KBM-7 (cell line): ENCODE data around the gene ADNP2.
A peak's percentile ranks its signal among the peaks of the same experiment; 100 is the strongest.

Experiments
- DNase-seq: peaks from one replicate; pipeline ENCODE4 v3.0.0-alpha.2; 2015
- in situ Hi-C: fragments of 300-500 bp; cut with MboI; formaldehyde crosslinking; loops from 2 replicates; pipeline ENCODE4 v1.14.3; 2020; ENCODE audit warnings: low sequenced_read_pairs, low pct_unique_long_range_greater_than_20kb, mixed read lengths

ADNP2 gene

GRCh38 chr18:80105369-80106167 lies 3.5 kb upstream of the ADNP2 start:
- no peak for DNase-seq
- in situ Hi-C loops = no loop called here

- DNase-seq = no peak
- in situ Hi-C loops = no loop called here
Observed at GRCh38 chr18:80106482-80107051, 2.5 kb upstream of the ADNP2 start.

DNA sequence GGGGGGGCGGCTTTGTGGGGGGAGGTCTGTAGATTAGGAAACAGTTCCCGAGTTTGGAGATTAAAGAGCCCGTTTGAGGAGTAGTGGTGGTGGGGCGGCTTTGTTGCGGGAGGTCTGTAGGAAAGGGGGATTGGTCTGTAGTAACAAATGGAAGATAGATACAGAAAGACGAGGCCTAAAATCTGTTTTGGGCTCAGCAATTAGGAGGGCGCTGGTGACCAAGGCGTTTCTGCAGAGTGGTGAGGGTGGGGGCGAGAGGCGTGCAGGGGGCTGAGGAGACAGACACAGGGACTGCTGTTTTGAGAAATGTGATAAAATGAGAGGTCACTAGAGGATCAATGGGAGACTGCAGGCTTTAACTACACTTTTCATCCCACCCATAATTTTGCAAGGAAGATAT lies 1.6 kb upstream of the ADNP2 start:
- in situ Hi-C loops = no loop called here

DNA sequence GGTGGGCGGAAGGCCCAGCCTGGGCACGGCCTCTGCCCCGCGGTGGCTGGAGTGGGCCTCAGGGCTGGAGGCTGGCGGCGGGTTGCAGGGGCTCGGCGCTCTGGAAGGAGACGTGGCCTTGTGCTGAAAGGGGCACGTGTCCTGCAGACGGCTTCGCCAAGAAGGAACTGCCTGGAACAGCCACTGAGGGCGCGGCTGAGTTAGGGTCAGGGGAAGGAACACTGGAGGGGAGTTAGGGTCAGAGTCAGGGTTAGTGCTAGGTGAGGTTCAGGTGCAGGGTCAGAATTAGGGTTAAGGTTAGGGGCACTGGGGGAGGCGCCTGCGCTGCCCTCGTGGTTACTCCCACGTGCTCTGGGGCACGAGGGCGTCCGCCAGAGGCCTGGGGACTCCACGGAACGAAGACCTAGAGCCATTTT lies 933 bp upstream of the ADNP2 start:
- in situ Hi-C loops = no loop called here
- DNase-seq = no peak

More for the DNA sequence above, 1.6 kb upstream of the ADNP2 start:
- no peak for DNase-seq

GRCh38 chr18:80109676-80110078 lies 615 bp downstream of the ADNP2 start:
- in situ Hi-C loops = no loop called here
- peak; percentile 39 for DNase-seq

- peak; percentile 19 for DNase-seq
- in situ Hi-C loops = no loop called here
Observed at GRCh38 chr18:80112624-80113248, 3.7 kb downstream of the ADNP2 start.

DNA sequence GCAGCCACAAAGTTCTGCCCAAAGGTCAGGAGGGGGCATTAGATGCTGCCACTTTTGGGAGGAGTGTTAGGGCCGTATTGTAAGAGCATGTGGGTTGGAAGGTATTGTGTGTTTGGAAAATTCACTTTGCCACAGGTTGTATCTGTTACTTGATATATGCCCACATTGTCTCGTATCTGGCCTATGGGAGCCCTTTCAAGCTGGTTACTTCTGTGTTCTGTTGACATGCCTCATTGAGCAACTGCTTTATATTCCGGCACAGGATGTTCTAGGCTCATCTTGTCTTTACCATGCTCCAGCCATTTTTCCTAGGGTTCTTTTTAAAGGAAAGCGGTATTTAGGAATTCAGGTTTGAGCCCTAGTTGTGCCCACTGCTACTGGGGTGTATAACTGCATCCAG lies 6.0 kb downstream of the ADNP2 start:
- no peak for DNase-seq
- in situ Hi-C loops = no loop called here

GRCh38 chr18:80119111-80119510 lies 10.0 kb downstream of the ADNP2 start:
- in situ Hi-C loops = no loop called here
- DNase-seq = no peak

GRCh38 chr18:80120932-80121331 lies 11.9 kb downstream of the ADNP2 start:
- in situ Hi-C loops = no loop called here
- no peak for DNase-seq

- in situ Hi-C loops = no loop called here
- DNase-seq = no peak
Observed at GRCh38 chr18:80124131-80124530, 15.1 kb downstream of the ADNP2 start.

DNA sequence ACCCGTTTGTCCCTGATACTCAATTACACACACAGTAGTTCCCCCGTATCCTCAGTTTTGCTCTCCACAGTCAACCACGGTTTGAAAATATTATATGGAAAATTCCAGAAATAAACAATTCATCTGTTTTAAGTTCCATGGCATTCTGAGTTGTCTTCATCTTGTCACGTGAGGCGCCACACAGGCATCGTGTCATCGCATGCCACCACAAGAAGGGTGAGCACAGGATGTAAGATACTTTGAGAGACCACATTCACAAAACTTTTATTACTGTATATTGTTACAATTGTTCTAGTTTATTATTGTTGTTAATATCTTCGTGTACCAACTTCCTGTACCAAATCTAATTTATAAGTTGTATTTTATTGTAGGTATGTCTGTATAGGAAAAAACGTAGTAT lies 17.7 kb downstream of the ADNP2 start:
- no peak for DNase-seq
- in situ Hi-C loops = no loop called here

DNA sequence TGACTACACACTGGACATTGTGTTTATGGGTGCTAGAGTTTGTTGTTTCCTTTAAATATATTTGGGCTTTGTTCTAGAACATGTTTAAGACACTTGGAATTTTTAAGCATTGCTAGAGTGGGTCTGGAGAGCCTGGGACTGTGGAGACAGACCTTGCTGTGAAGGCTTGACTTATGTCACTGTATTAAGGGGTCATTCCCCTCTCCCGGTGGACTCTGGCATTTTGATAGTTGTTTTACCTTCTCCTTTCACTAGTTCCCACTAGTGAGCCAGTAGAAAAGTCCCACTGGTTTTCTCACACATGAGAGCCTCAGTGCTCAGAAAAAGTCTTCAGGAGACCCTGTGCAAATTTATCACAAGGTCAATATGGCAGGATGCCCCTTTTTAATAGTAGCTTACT lies 18.6 kb downstream of the ADNP2 start:
- no peak for DNase-seq
- in situ Hi-C loops = no loop called here

DNA sequence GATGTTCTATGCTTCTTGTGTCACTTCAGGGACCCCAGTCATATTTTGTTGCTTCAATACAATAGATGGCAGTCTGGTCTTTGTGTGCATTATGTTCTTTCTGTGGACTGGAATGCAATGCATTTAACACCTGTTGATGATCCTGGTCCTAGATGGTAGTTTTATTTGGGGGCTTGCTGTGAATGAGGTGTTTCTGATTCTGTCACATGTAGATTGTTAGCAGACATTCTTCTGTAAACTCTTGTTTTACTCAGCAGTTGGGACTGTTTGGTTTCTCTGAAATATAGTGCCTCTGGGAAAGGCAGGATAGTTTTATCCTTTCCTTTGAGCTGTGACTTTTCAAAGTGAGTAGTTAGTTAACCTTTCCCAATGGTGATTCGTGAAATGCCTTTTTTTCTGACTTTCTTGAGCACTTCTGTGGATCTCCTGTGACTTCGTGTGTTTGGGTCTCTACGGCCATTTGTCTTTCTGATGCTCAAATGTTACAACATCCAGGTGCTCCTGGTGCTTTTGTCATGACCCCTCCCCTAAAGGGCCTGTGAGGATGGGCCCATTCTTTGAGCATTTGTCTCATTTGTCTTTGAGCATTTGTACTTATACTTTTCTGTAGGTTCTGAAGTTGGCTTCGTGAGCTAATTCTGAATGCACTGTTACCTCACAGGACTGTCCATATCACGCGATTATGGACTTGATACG lies 20.8 kb downstream of the ADNP2 start:
- in situ Hi-C loops = no loop called here
- no peak for DNase-seq

- in situ Hi-C loops = no loop called here
- no peak for DNase-seq
Observed at GRCh38 chr18:80130555-80130954, 21.5 kb downstream of the ADNP2 start.

DNA sequence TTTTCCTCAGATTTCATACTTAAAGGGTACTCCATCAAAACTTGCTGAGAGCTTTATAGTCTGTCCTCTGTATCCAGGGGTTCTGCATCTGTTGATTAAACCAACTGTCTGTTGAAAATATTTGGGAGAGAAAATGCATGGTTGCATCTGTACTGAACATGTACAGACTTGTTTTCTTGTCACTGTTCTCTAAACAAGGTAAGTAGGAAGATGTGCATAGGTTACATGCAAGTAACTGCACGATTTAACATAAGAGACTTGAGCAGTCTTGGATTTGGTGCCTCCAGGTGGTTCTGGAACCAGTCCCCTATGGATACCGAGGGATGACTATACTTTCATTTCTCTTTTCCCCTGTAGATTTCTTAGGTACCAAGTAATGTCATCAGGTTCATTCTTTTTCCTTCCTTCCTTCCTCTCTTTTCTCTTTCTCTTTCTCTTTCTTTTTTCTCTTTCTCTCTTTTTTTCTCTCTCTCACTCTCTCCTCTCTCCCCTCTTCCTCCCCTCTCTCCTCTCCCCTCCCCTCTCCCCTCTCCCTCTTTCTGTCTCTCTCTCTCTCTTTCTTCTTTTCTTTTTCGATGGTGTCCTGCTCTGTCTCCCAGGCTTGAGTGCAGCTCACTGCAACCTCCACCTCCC lies 23.2 kb downstream of the ADNP2 start:
- in situ Hi-C loops = no loop called here
- DNase-seq = no peak

DNA sequence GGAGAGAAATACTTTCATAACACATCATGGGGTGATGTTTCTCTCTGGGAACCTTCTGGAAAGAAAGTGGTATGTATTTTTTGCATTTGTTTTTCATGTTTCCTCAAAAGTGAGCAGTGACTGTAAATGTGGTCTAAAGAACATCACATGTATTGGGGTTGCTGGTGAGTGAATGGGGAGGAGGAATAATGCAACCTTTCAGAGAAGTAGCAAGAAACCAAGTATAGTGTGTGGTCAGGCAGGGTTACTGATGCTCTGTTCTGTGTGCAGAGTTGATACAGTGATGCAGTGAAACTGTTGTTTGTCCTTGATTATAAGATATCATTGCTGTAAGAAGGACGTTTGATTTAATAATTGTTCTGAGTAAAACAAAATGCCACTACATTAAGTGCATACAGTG lies 24.1 kb downstream of the ADNP2 start:
- no peak for DNase-seq

GRCh38 chr18:80135136-80135535 lies 26.1 kb downstream of the ADNP2 start:
- in situ Hi-C loops = no loop called here
- no peak for DNase-seq

More for the DNA sequence above, 24.1 kb downstream of the ADNP2 start:
- in situ Hi-C loops = no loop called here

- in situ Hi-C loops = no loop called here
- DNase-seq = no peak
Observed at GRCh38 chr18:80136679-80137078, 27.6 kb downstream of the ADNP2 start.

DNA sequence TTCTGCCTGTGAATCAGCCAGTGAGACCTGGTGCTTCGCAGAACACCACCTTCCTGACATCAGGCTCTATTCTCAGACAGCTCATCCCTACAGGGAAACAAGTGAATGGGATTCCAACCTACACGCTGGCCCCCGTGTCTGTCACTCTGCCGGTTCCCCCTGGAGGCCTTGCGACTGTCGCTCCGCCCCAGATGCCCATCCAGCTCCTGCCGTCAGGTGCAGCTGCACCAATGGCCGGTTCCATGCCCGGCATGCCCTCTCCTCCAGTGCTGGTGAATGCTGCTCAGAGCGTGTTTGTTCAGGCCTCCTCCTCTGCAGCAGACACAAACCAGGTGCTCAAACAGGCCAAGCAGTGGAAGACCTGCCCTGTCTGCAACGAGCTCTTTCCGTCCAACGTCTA lies 28.1 kb downstream of the ADNP2 start:
- in situ Hi-C loops = no loop called here
- DNase-seq = no peak

- no peak for DNase-seq
- in situ Hi-C loops = no loop called here
Observed at GRCh38 chr18:80137976-80138375, 28.9 kb downstream of the ADNP2 start.
